ENCODE measurements around the gene ADGRV1. TPM values are rescaled to one million over a fixed set of nuclear protein-coding genes. Genes with fewer than 3 reads are reported as not detected.

The ADGRV1 gene
- total RNA-seq, 2 donors from 2014 or later: 97.6 to 117 TPM

GRCh38 chr5:90807496-90807895 lies 248.9 kb downstream of the ADGRV1 start:
- WGBS, 2 experiments (ENCODE audit: insufficient coverage in 1 of 2, insufficient read length in 1 of 2): 94 to 96% methylated on average over 3 to 6 of the region's 6 CpGs
- no peaks in the 10 kb centered on the region for H3K9me3 ChIP-seq (ENCODE audit: control insufficient read depth, low read length)
- H3K27me3 ChIP-seq (ENCODE audit: control insufficient read depth, insufficient read depth, low read length, poor library complexity, severe bottlenecking): no peaks in the 10 kb centered on the region
- Mint-ChIP-seq H3K4me3 (no peak overlapping the region), H3K27ac (no peak overlapping the region), H3K4me1 (no peaks in the 10 kb centered on the region), H3K9me3 (no peaks in the 10 kb centered on the region), H3K36me3 (ENCODE audit: low read depth) (peaks cover 42% of the 10 kb centered on the region), H3K27me3 (ENCODE audit: insufficient read depth) (no peaks in the 10 kb centered on the region)
- TF ChIP-seq, protein P1, sequence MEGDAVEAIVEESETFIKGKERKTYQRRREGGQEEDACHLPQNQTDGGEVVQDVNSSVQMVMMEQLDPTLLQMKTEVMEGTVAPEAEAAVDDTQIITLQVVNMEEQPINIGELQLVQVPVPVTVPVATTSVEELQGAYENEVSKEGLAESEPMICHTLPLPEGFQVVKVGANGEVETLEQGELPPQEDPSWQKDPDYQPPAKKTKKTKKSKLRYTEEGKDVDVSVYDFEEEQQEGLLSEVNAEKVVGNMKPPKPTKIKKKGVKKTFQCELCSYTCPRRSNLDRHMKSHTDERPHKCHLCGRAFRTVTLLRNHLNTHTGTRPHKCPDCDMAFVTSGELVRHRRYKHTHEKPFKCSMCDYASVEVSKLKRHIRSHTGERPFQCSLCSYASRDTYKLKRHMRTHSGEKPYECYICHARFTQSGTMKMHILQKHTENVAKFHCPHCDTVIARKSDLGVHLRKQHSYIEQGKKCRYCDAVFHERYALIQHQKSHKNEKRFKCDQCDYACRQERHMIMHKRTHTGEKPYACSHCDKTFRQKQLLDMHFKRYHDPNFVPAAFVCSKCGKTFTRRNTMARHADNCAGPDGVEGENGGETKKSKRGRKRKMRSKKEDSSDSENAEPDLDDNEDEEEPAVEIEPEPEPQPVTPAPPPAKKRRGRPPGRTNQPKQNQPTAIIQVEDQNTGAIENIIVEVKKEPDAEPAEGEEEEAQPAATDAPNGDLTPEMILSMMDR (conservative IDR thresholded peaks at IDR 0.05): no peak
- no peak for DNase-seq
- H3K4me1 ChIP-seq (ENCODE audit: control insufficient read depth, insufficient read depth, low read length): no peaks in the 10 kb centered on the region
- H3K27ac ChIP-seq (ENCODE audit: low read depth, low read length): no peak overlapping the region
- H3K4me3 ChIP-seq (ENCODE audit: low read length): no peak overlapping the region
- H3K36me3 ChIP-seq (ENCODE audit: control insufficient read depth, insufficient read depth, low read length): peaks cover 10% of the 10 kb centered on the region
- H3K9ac ChIP-seq (ENCODE audit: extremely low read depth, low read length, poor library complexity, severe bottlenecking): no peak overlapping the region

DNA sequence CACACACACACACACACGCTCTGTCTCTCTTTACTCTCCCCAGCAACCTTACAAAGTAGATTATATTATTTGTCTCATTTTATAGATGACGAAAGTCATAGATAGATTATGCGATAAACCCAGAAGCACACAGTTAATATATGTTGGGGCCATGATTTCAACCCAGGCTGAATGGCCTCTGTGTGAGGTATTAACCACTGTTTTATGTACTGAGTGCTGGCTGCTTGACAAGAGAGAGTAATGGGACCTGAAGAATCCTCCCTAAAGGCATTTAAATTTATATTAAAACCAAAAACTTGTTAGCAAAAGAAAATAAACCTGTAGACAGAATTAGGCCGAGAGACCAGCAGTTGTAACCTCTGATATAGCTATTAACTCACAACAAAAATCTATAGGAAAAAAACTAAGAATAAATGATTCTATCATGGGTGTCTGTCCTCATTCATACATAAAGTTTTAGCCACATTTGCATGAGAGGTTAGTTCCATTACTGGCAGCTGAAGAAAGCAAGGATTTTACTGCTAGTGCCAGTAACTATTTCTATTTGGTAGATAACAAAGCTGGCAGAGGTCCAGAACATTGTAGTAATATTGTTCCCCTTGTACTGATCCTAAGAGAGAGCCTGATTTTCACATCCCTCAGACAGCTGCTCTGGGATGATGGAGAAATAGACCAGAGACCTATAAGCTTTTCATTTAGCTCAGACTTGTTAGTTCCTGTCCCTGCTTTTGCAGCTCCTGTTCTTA lies 250.9 kb downstream of the ADGRV1 start:
- TF ChIP-seq, protein P1 (conservative IDR thresholded peaks at IDR 0.05): no peak
- no peak overlapping the region for H3K4me3 ChIP-seq (ENCODE audit: low read length)
- Mint-ChIP-seq H3K9me3 (no peaks in the 10 kb centered on the region), H3K4me3 (no peak overlapping the region), H3K4me1 (peaks cover 4% of the 10 kb centered on the region), H3K36me3 (ENCODE audit: low read depth) (peaks cover 46% of the 10 kb centered on the region), H3K27me3 (ENCODE audit: insufficient read depth) (no peaks in the 10 kb centered on the region), H3K27ac (no peak overlapping the region)
- H3K9ac ChIP-seq (ENCODE audit: extremely low read depth, low read length, poor library complexity, severe bottlenecking): no peak overlapping the region
- no peaks in the 10 kb centered on the region for H3K27me3 ChIP-seq (ENCODE audit: control insufficient read depth, insufficient read depth, low read length, poor library complexity, severe bottlenecking)
- H3K36me3 ChIP-seq (ENCODE audit: control insufficient read depth, insufficient read depth, low read length): peaks cover 10% of the 10 kb centered on the region
- DNase-seq: no peak
- peaks cover 2% of the 10 kb centered on the region for H3K4me1 ChIP-seq (ENCODE audit: control insufficient read depth, insufficient read depth, low read length)
- 75 to 100% methylated on average over 1 to 4 of the region's 4 CpGs for WGBS, 2 experiments (ENCODE audit: insufficient coverage in 1 of 2, insufficient read length in 1 of 2)
- H3K9me3 ChIP-seq (ENCODE audit: control insufficient read depth, low read length): no peaks in the 10 kb centered on the region
- no peak overlapping the region for H3K27ac ChIP-seq (ENCODE audit: low read depth, low read length)

DNA sequence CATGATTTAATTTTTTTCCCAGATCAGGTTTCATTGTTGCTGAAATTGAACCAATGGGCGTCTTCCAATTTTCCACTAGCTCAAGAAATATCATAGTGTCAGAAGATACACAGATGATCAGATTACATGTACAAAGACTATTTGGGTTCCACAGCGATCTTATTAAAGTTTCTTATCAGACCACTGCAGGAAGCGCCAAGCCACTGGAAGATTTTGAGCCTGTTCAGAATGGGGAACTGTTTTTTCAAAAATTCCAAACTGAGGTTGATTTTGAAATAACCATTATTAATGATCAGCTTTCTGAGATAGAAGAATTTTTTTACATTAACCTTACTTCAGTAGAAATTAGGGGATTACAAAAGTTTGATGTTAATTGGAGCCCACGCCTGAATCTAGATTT lies 251.6 kb downstream of the ADGRV1 start:
- H3K9ac ChIP-seq (ENCODE audit: extremely low read depth, low read length, poor library complexity, severe bottlenecking): no peak overlapping the region
- peaks cover 52% of the 10 kb centered on the region for H3K36me3 Mint-ChIP-seq (ENCODE audit: low read depth)
- H3K27ac ChIP-seq (ENCODE audit: low read depth, low read length): no peak overlapping the region
- no peak overlapping the region for H3K4me3 ChIP-seq (ENCODE audit: low read length)
- no peaks in the 10 kb centered on the region for H3K9me3 Mint-ChIP-seq
- no peaks in the 10 kb centered on the region for H3K9me3 ChIP-seq (ENCODE audit: control insufficient read depth, low read length)
- peaks cover 10% of the 10 kb centered on the region for H3K36me3 ChIP-seq (ENCODE audit: control insufficient read depth, insufficient read depth, low read length)
- H3K4me1 ChIP-seq (ENCODE audit: control insufficient read depth, insufficient read depth, low read length): peaks cover 2% of the 10 kb centered on the region
- no peaks in the 10 kb centered on the region for H3K27me3 ChIP-seq (ENCODE audit: control insufficient read depth, insufficient read depth, low read length, poor library complexity, severe bottlenecking)
- H3K4me1 Mint-ChIP-seq: peaks cover 5% of the 10 kb centered on the region
- 92 to 93% methylated on average over 3 to 4 of the region's 4 CpGs for WGBS, 2 experiments (ENCODE audit: insufficient coverage in 1 of 2, insufficient read length in 1 of 2)
- no peak overlapping the region for H3K27ac Mint-ChIP-seq
- DNase-seq: no peak
- TF ChIP-seq, protein P1 (conservative IDR thresholded peaks at IDR 0.05): no peak
- no peak overlapping the region for H3K4me3 Mint-ChIP-seq
- no peaks in the 10 kb centered on the region for H3K27me3 Mint-ChIP-seq (ENCODE audit: insufficient read depth)

All from endodermal cell (in vitro differentiated cells).